Glutamatergic neuron (in vitro differentiated cells): ENCODE data around the gene HOXB4. TPM values are rescaled to one million over a fixed set of nuclear protein-coding genes. Genes with fewer than 3 reads are reported as not detected.

Experiments
- DNase-seq: peaks from one replicate; pipeline ENCODE4 v3.0.0; 2022
- H3K27ac Mint-ChIP-seq: one replicate; pipeline ENCODE4 v1.8.0; 2020; ENCODE audit warnings: mild to moderate bottlenecking, mixed read lengths, inconsistent platforms; ENCODE audit not compliant: unreplicated experiment
- H3K27me3 Mint-ChIP-seq: one replicate; pipeline ENCODE4 v1.8.0; 2020; ENCODE audit warnings: mild to moderate bottlenecking, moderate library complexity, mixed read lengths, inconsistent platforms; ENCODE audit not compliant: unreplicated experiment
- H3K36me3 Mint-ChIP-seq: one replicate; pipeline ENCODE4 v1.8.0; 2020; ENCODE audit warnings: mild to moderate bottlenecking, mixed read lengths, inconsistent platforms; ENCODE audit not compliant: unreplicated experiment
- H3K4me1 Mint-ChIP-seq: one replicate; pipeline ENCODE4 v1.8.0; 2020; ENCODE audit warnings: mild to moderate bottlenecking, low read depth, mixed read lengths, inconsistent platforms; ENCODE audit not compliant: unreplicated experiment
- H3K4me3 Mint-ChIP-seq: one replicate; pipeline ENCODE4 v1.8.0; 2020; ENCODE audit warnings: mild to moderate bottlenecking, mixed read lengths, inconsistent platforms; ENCODE audit not compliant: unreplicated experiment
- H3K9me3 Mint-ChIP-seq: one replicate; pipeline ENCODE4 v1.8.0; 2020; ENCODE audit warnings: mild to moderate bottlenecking, moderate library complexity, mixed read lengths, inconsistent platforms; ENCODE audit not compliant: unreplicated experiment
- total RNA-seq: library from RNA; stranded (reverse); fragmentation: NEBNext Ultra II Directional; extraction: Animal tissue kit (Norgen Biotek cat#: 25700); gene quantifications from one replicate; pipeline ENCODE4 v1.2.1, GENCODE V29; 2021; ENCODE audit not compliant: unreplicated experiment
- TF ChIP-seq, protein P1 (sequence below): fragments of 200-600 bp; sonication (generic); IDR thresholded peaks from one replicate; pipeline ENCODE4 v1.5.0; 2021; ENCODE audit not compliant: partially characterized antibody, unreplicated experiment

HOXB4 gene
- total RNA-seq, 1 donor from 2014 or later = not detected

DNA sequence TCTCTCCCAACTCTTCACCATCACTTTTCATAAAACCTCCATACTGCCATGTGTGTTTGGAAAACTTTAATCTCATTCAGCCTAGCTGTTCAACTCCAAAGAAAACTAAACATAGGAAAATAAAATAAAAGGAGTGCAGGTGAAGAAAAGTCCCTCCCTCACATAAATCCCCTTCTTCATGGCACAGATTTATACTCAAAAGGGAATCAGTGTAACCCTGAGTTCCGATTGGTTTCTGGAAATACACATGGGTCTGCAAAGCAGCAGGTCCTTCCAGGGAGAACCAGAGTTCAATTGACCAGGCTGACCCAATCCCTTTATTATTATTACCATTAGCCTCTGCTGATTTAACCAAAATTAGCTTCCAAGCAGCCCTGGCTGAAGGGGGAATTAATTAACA lies 24.3 kb downstream of the HOXB4 start:
- H3K4me3 Mint-ChIP-seq = no peak overlapping the region
- no peak for DNase-seq
- no peak overlapping the region for H3K27ac Mint-ChIP-seq
- TF ChIP-seq, protein P1, sequence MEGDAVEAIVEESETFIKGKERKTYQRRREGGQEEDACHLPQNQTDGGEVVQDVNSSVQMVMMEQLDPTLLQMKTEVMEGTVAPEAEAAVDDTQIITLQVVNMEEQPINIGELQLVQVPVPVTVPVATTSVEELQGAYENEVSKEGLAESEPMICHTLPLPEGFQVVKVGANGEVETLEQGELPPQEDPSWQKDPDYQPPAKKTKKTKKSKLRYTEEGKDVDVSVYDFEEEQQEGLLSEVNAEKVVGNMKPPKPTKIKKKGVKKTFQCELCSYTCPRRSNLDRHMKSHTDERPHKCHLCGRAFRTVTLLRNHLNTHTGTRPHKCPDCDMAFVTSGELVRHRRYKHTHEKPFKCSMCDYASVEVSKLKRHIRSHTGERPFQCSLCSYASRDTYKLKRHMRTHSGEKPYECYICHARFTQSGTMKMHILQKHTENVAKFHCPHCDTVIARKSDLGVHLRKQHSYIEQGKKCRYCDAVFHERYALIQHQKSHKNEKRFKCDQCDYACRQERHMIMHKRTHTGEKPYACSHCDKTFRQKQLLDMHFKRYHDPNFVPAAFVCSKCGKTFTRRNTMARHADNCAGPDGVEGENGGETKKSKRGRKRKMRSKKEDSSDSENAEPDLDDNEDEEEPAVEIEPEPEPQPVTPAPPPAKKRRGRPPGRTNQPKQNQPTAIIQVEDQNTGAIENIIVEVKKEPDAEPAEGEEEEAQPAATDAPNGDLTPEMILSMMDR = no peak
- peaks cover 7% of the 10 kb centered on the region for H3K4me1 Mint-ChIP-seq
- H3K27me3 Mint-ChIP-seq = peaks cover 50% of the 10 kb centered on the region
- no peaks in the 10 kb centered on the region for H3K36me3 Mint-ChIP-seq
- peaks cover 10% of the 10 kb centered on the region for H3K9me3 Mint-ChIP-seq

DNA sequence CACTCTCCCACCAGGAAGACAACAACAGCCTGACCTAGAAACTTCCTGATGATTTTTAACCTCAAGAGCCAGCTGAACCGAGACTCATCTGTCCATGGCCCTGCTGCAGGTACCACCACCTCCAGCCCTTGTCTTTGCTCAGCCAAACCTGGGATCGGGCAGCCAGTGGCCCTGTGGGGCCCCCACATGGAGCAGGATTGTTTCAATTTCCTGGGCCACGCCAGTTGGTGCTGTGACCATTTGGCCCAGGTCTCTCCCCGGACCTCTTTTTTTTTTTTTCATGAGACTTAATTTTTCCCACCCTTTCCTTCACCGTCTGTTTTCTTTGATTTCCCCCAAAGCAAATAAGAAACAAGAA lies 25.0 kb downstream of the HOXB4 start:
- H3K4me3 Mint-ChIP-seq = no peak overlapping the region
- DNase-seq = no peak
- no peaks in the 10 kb centered on the region for H3K36me3 Mint-ChIP-seq
- TF ChIP-seq, protein P1 = no peak
- H3K4me1 Mint-ChIP-seq = peaks cover 7% of the 10 kb centered on the region
- peaks cover 47% of the 10 kb centered on the region for H3K27me3 Mint-ChIP-seq
- H3K9me3 Mint-ChIP-seq = peaks cover 11% of the 10 kb centered on the region
- no peak overlapping the region for H3K27ac Mint-ChIP-seq

DNA sequence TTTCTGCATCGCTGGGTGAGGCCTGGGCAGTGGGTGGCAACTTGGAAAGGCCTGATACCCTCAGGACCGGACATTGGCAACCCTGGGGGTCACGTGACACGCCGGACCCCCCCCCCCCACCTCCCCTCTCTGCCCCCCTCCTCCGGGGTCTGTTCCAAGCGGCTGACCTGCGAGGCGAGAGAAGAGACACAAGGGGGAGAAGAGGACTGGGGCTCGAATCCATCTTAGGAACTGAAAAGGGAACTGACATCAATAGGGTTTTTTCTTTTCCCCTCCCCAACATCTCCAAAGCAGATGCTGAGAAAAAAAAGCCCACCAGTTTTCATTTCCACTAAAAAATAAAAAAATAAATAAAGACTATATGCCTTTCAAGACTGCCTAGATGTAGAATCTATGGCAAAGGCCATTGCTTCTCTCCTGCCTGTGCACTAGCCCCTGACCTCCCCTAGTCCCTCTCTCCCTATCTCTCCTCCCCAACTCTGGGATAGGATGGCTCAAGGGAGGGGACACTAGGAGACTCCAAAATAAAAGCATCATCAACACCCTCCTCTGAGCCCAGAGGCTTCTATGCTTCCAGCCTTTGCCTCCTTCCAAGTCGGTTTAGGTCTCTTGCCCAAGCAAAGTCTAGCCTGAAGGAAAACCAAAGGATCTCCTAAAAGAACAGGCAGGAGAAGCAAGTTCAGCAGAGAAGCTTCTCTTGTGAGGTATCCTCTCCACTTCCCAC lies 25.5 kb downstream of the HOXB4 start:
- H3K36me3 Mint-ChIP-seq = no peaks in the 10 kb centered on the region
- H3K9me3 Mint-ChIP-seq = peaks cover 11% of the 10 kb centered on the region
- H3K27me3 Mint-ChIP-seq = peaks cover 44% of the 10 kb centered on the region
- H3K4me3 Mint-ChIP-seq = no peak overlapping the region
- DNase-seq = no peak
- no peak overlapping the region for H3K27ac Mint-ChIP-seq
- TF ChIP-seq, protein P1 = no peak
- H3K4me1 Mint-ChIP-seq = peaks cover 9% of the 10 kb centered on the region

DNA sequence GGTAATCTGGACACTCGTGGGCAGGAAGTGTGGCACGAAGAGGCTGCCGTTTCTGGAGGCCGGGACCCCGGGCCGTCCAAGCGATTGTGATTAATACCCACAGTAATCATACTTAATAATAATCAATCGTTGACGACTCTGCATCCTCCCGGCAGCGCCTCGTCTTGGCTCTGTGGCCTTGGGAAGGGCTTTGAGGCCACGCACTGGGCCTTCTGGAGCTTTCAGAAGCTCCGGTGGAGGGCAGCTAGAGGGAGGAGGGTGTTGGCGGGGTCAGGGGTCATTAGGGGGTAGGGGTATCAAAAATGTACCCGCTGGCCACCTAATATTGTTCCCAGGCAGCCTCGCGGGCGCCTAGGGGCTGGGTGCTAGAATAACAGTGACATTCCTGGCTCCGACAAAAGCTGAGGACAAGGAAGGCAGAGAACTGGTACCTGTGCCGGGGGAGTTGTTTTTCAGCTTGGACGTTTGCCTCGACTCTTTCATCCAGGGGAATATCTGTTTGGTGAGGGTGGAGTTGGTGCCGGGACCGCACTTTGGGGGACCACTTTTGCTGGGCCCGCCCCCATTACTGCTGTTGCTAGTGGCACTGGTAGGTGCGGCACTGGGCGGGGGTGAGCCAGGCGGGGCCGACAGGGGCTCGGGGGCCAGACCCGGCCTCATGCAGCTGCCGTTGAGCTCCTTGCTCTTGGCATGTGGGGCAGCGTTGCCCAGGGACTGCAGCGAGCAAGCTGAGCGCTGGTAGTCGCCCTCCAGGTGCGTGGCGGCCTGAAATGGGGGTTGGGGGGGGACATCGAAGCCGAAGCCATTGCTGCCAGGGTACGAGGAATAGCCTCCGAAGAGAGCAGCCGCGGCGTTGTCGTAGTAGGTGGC lies 26.3 kb downstream of the HOXB4 start:
- H3K9me3 Mint-ChIP-seq = peaks cover 11% of the 10 kb centered on the region
- H3K4me1 Mint-ChIP-seq = peaks cover 11% of the 10 kb centered on the region
- no peak overlapping the region for H3K27ac Mint-ChIP-seq
- TF ChIP-seq, protein P1 = no peak
- H3K36me3 Mint-ChIP-seq = no peaks in the 10 kb centered on the region
- H3K27me3 Mint-ChIP-seq = peaks cover 43% of the 10 kb centered on the region
- H3K4me3 Mint-ChIP-seq = no peak overlapping the region
- DNase-seq = no peak

DNA sequence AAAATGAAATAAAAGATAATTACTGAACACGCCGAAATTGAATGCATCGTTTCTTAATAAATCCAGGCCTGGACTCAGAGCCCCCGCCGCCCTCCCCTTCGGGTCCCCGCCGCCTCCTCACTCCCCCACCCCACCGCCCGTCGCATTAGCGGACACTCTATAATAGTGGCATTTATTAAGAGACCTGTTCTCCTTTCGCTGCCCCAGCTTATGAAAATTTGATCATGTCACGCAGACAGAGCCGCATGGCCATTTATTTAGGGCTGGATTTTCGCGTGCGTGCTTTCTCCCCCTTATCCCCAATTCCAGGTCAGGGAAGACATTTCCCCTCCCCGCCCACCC lies 27.0 kb downstream of the HOXB4 start:
- peaks cover 11% of the 10 kb centered on the region for H3K9me3 Mint-ChIP-seq
- H3K36me3 Mint-ChIP-seq = no peaks in the 10 kb centered on the region
- H3K4me3 Mint-ChIP-seq = no peak overlapping the region
- TF ChIP-seq, protein P1 = no peak
- peaks cover 12% of the 10 kb centered on the region for H3K4me1 Mint-ChIP-seq
- DNase-seq = no peak
- H3K27me3 Mint-ChIP-seq = peaks cover 44% of the 10 kb centered on the region
- no peak overlapping the region for H3K27ac Mint-ChIP-seq
